ENCODE results near the gene ZNF792.
"Not testable (repeated sequence)": the region's sequence is repeated elsewhere in the genome, so short reads cannot be mapped to it uniquely, and the experiment has no call there.

Gene ZNF792

GRCh38 chr19:34998777-34999497 is 34.9 kb upstream of the ZNF792 start:
- DNase-seq (ENCODE audit: low spot score): no peak

- not testable (repeated sequence) for DNase-seq (ENCODE audit: low spot score)
Measured at GRCh38 chr19:34998224-34998623, 34.2 kb upstream of the ZNF792 start.

- DNase-seq (ENCODE audit: low spot score): no peak
Measured at GRCh38 chr19:34997071-34997617, 33.1 kb upstream of the ZNF792 start.

GRCh38 chr19:34995551-34995950 is 31.5 kb upstream of the ZNF792 start:
- DNase-seq (ENCODE audit: low spot score): no peak

- DNase-seq (ENCODE audit: low spot score): peak; percentile 25
Measured at GRCh38 chr19:34994643-34995541, 30.9 kb upstream of the ZNF792 start.

- no peak for DNase-seq (ENCODE audit: low spot score)
Measured at GRCh38 chr19:34994286-34994642, 30.2 kb upstream of the ZNF792 start.

GRCh38 chr19:34992582-34992981 is 28.6 kb upstream of the ZNF792 start:
- DNase-seq (ENCODE audit: low spot score): not testable (repeated sequence)

GRCh38 chr19:34991542-34992333 is 27.7 kb upstream of the ZNF792 start:
- DNase-seq (ENCODE audit: low spot score): no peak

- no peak for DNase-seq (ENCODE audit: low spot score)
Measured at GRCh38 chr19:34990578-34991192, 26.7 kb upstream of the ZNF792 start.

- no peak for DNase-seq (ENCODE audit: low spot score)
Measured at GRCh38 chr19:34989298-34989697, 25.3 kb upstream of the ZNF792 start.

- no peak for DNase-seq (ENCODE audit: low spot score)
Measured at GRCh38 chr19:34988119-34988518, 24.1 kb upstream of the ZNF792 start.

GRCh38 chr19:34985249-34986022 is 21.4 kb upstream of the ZNF792 start:
- no peak for DNase-seq (ENCODE audit: low spot score)

GRCh38 chr19:34984287-34984686 is 20.3 kb upstream of the ZNF792 start:
- no peak for DNase-seq (ENCODE audit: low spot score)

GRCh38 chr19:34983786-34984185 is 19.8 kb upstream of the ZNF792 start:
- DNase-seq (ENCODE audit: low spot score): no peak

GRCh38 chr19:34982275-34982674 is 18.2 kb upstream of the ZNF792 start:
- no peak for DNase-seq (ENCODE audit: low spot score)

- DNase-seq (ENCODE audit: low spot score): no peak
Measured at GRCh38 chr19:34979819-34980640, 16.0 kb upstream of the ZNF792 start.

- no peak for DNase-seq (ENCODE audit: low spot score)
Measured at GRCh38 chr19:34976611-34977010, 12.6 kb upstream of the ZNF792 start.

- DNase-seq (ENCODE audit: low spot score): no peak
Measured at GRCh38 chr19:34975056-34975455, 11.0 kb upstream of the ZNF792 start.

GRCh38 chr19:34974646-34975045 is 10.6 kb upstream of the ZNF792 start:
- DNase-seq (ENCODE audit: low spot score): no peak

GRCh38 chr19:34972163-34972705 is 8.2 kb upstream of the ZNF792 start:
- no peak for DNase-seq (ENCODE audit: low spot score)

Measured in LoVo (cell line).